OCI-LY3 (cell line): ENCODE results near the gene ALX3.

Source experiments
- H2AFZ ChIP-seq: fragments of 200-600, 300-600 bp; shearing (Covaris generic); 2 replicates; pipeline ENCODE4 v1.6.0; 2014; ENCODE audit warnings: antibody characterized with exemption, low read depth, low read length
- H3K27ac ChIP-seq: fragments of 200-600, 300-600 bp; sonication (generic); 2 replicates; pipeline ENCODE4 v1.5.1; 2014; ENCODE audit warnings: mild to moderate bottlenecking, low read length, moderate library complexity, mixed read lengths
- H3K27me3 ChIP-seq: fragments of 200-600, 300-600 bp; sonication (generic); 2 replicates; pipeline ENCODE4 v1.6.1; 2014; ENCODE audit warnings: low read depth, low read length, mixed read lengths
- H3K36me3 ChIP-seq: fragments of 200-600, 300-600 bp; sonication (generic); replicated peaks from 2 replicates; pipeline ENCODE3; 2014; ENCODE audit warnings: low read depth, low read length, mixed read lengths
- H3K4me1 ChIP-seq: fragments of 300-600, 200-600 bp; sonication (generic); 2 replicates; pipeline ENCODE4 v1.6.1; 2014; ENCODE audit warnings: low read length, mixed read lengths
- H3K4me2 ChIP-seq: fragments of 200-600, 300-600 bp; sonication (generic); 2 replicates; pipeline ENCODE4 v1.6.1; 2014; ENCODE audit warnings: low read length, mixed read lengths
- H3K4me3 ChIP-seq: fragments of 300-600, 200-600 bp; sonication (generic); 2 replicates; pipeline ENCODE4 v1.5.1; 2014; ENCODE audit warnings: antibody characterized with exemption, mild to moderate bottlenecking, low read length, moderate library complexity
- H3K79me2 ChIP-seq: fragments of 300-600, 200-600 bp; shearing (Covaris generic); 2 replicates; pipeline ENCODE4 v1.6.1; 2014; ENCODE audit warnings: mild to moderate bottlenecking, low read length, mixed read lengths
- H3K9ac ChIP-seq: fragments of 300-600, 200-600 bp; shearing (Covaris generic); 2 replicates; pipeline ENCODE4 v1.6.0; 2014; ENCODE audit warnings: mild to moderate bottlenecking, low read length, moderate library complexity
- H3K9me3 ChIP-seq: fragments of 200-600, 300-600 bp; shearing (Covaris generic); 2 replicates; pipeline ENCODE4 v1.6.1; 2014; ENCODE audit warnings: low read length, mixed read lengths; ENCODE audit not compliant: insufficient read depth
- H4K20me1 ChIP-seq: fragments of 200-600, 300-600 bp; sonication (generic); 2 replicates; pipeline ENCODE4 v1.6.1; 2016; ENCODE audit warnings: low read length, mixed read lengths; ENCODE audit not compliant: insufficient read depth
- EZH2phosphoT487 ChIP-seq: fragments of 200-600 bp; shearing (Covaris generic); IDR thresholded peaks from 2 replicates; pipeline ENCODE4 v1.6.1; 2018; ENCODE audit warnings: antibody characterized with exemption, mixed run types, low read depth
- TF ChIP-seq, protein P1 (sequence below): fragments of 200-600, 300-600 bp; sonication (generic); IDR thresholded peaks from 2 replicates; pipeline ENCODE4 v1.5.1; 2014; ENCODE audit warnings: antibody characterized with exemption, low read length, low read depth

Gene ALX3

DNA sequence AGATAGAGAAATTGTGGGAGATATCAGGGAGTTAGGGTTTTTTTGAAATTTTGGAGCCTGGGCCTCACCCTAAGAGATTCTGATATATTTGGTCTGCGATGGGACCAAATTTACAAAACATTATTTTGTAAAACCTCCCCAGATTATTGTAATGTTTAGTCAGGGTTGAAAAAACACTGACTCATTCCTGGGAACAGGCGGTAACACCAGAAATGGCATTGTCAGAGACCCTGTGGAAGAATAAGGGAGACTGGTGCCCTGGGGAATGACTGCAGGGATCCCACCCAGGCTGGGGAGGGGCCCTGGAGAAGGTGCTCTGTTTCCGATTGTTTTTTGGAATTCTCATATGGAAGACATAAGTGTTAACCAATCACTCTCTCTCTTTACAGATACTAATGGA is 49.2 kb downstream of the ALX3 start:
- H3K27me3 ChIP-seq = no peaks in the 10 kb centered on the region
- no peaks in the 10 kb centered on the region for H4K20me1 ChIP-seq
- TF ChIP-seq, protein P1, sequence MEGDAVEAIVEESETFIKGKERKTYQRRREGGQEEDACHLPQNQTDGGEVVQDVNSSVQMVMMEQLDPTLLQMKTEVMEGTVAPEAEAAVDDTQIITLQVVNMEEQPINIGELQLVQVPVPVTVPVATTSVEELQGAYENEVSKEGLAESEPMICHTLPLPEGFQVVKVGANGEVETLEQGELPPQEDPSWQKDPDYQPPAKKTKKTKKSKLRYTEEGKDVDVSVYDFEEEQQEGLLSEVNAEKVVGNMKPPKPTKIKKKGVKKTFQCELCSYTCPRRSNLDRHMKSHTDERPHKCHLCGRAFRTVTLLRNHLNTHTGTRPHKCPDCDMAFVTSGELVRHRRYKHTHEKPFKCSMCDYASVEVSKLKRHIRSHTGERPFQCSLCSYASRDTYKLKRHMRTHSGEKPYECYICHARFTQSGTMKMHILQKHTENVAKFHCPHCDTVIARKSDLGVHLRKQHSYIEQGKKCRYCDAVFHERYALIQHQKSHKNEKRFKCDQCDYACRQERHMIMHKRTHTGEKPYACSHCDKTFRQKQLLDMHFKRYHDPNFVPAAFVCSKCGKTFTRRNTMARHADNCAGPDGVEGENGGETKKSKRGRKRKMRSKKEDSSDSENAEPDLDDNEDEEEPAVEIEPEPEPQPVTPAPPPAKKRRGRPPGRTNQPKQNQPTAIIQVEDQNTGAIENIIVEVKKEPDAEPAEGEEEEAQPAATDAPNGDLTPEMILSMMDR = no peak
- no peak for TF ChIP-seq EZH2phosphoT487
- no peak overlapping the region for H2AFZ ChIP-seq
- H3K27ac ChIP-seq = no peak overlapping the region
- H3K4me2 ChIP-seq = no peak overlapping the region
- no peaks in the 10 kb centered on the region for H3K9me3 ChIP-seq
- peaks cover 12% of the 10 kb centered on the region for H3K4me1 ChIP-seq
- H3K36me3 ChIP-seq = peaks cover 31% of the 10 kb centered on the region
- no peak overlapping the region for H3K4me3 ChIP-seq
- no peak overlapping the region for H3K9ac ChIP-seq
- no peaks in the 10 kb centered on the region for H3K79me2 ChIP-seq

DNA sequence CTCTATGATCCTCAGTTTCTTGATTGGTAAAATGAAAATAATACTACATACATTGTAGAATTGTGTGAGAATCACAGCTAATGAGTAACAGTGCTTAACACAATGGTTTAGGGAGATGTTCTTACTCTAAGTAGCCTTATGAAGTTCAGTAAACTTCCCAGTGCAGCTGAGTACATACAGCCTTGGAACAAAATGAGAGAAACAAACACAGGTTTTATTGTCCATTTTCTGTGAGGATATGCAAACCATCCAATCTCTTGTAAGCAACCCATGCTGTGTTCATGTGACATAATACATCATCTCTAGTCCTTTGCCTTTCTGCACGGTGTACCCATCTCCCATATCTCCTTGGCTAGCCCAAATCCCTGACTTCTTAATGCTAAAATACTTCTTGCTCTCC is 50.7 kb downstream of the ALX3 start:
- Histone ChIP-seq H3K36me3 (peaks cover 36% of the 10 kb centered on the region), H3K4me1 (peaks cover 12% of the 10 kb centered on the region), H3K79me2 (no peaks in the 10 kb centered on the region), H3K4me2 (no peak overlapping the region), H4K20me1 (no peaks in the 10 kb centered on the region), H3K27me3 (no peaks in the 10 kb centered on the region), H3K27ac (no peak overlapping the region), H3K9me3 (no peaks in the 10 kb centered on the region), H3K4me3 (no peak overlapping the region), H3K9ac (no peak overlapping the region), H2AFZ (no peak overlapping the region)
- no peak for TF ChIP-seq EZH2phosphoT487
- TF ChIP-seq, protein P1 = no peak

DNA sequence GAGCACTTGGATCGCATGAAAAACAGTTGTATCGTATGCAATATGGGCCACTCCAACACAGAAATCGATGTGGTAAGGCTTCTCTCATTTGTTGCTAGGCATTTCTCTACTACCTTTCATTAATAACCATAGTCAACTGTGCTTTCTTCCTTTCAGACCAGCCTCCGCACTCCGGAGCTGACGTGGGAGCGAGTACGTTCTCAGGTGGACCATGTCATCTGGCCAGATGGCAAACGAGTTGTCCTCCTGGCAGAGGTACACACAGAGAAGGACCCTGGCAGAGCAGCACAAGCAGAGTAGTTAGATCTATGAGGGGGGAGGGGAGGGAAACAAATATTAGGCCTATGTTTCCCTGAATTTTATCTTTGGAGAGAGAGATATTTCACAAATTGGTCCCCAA is 52.1 kb downstream of the ALX3 start:
- no peak overlapping the region for H3K4me2 ChIP-seq
- H3K27me3 ChIP-seq = no peaks in the 10 kb centered on the region
- TF ChIP-seq, protein P1 = no peak
- TF ChIP-seq EZH2phosphoT487 = no peak
- no peaks in the 10 kb centered on the region for H3K79me2 ChIP-seq
- H3K4me3 ChIP-seq = no peak overlapping the region
- peaks cover 12% of the 10 kb centered on the region for H3K4me1 ChIP-seq
- no peaks in the 10 kb centered on the region for H4K20me1 ChIP-seq
- H3K27ac ChIP-seq = no peak overlapping the region
- H3K36me3 ChIP-seq = peaks cover 37% of the 10 kb centered on the region
- no peaks in the 10 kb centered on the region for H3K9me3 ChIP-seq
- H2AFZ ChIP-seq = no peak overlapping the region
- H3K9ac ChIP-seq = no peak overlapping the region

DNA sequence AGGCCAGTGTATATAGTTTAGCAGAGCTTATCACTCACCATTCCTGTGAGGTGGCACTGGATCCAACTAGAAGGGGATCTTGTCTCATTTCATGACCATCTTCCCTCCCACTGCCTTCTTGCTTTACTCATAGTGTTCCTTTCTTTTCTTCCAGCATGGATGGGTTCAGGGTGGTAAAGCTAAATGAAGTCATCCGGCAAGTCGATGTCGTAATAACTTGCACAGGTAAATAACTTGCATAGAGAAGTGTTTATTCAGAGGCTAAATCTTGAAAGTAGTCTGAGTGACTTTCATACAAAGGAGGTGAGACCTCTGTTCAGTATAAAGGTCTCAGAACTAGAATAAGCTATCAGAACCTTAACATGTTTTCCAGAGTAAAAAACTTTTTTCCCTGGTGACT is 52.7 kb downstream of the ALX3 start:
- no peak overlapping the region for H3K4me3 ChIP-seq
- H3K27ac ChIP-seq = no peak overlapping the region; the same call in 1 of the 2 replicates
- H4K20me1 ChIP-seq = no peaks in the 10 kb centered on the region
- H3K4me2 ChIP-seq = no peak overlapping the region
- H3K9ac ChIP-seq = no peak overlapping the region
- TF ChIP-seq, protein P1 = no peak
- TF ChIP-seq EZH2phosphoT487 = no peak
- H3K9me3 ChIP-seq = no peaks in the 10 kb centered on the region
- H3K27me3 ChIP-seq = no peaks in the 10 kb centered on the region
- H3K36me3 ChIP-seq = peaks cover 36% of the 10 kb centered on the region
- peaks cover 12% of the 10 kb centered on the region for H3K4me1 ChIP-seq
- H2AFZ ChIP-seq = no peak overlapping the region
- H3K79me2 ChIP-seq = no peaks in the 10 kb centered on the region
